ENCODE data around the gene SNX9.

The SNX9 gene

DNA sequence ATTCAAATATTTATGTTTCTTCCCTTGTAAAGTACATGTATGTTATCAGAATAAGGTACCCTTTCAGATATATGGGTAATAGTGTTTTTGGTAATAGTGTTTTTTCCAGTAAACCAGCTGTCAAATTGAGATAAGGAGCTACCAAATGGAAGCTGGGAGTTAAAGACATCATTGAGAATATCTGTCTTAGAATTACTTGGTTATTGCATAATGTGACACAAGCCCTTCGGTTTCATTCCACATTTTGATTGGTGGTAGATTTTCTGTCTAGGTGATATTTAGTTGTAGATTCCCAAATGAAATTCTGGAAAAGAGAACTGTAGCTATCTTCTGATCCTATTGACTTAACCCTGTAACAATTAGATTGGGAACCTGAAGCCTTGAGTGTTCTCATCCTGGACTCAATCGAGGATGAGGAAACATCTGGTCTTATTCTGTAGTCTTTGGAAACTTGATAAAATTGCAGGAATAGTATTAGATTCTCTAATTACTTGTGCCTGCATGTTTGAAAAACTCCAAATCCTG lies 83.6 kb downstream of the SNX9 start:
- no peak for DNase-seq (ENCODE audit: low spot score in 2 of 2)
- no peaks in the 10 kb centered on the region for H3K9me3 ChIP-seq
- H3K36me3 ChIP-seq (replicated peaks): peaks cover 11% of the 10 kb centered on the region; the same call in 1 of the 2 replicates
- no peaks in the 10 kb centered on the region for H3K4me1 ChIP-seq
- H3K4me3 ChIP-seq: no peak overlapping the region
- H3K27me3 ChIP-seq (ENCODE audit: low read depth): no peaks in the 10 kb centered on the region
- in situ Hi-C loops (cut with MboI; ENCODE audit: low sequenced_read_pairs): no loop called here

DNA sequence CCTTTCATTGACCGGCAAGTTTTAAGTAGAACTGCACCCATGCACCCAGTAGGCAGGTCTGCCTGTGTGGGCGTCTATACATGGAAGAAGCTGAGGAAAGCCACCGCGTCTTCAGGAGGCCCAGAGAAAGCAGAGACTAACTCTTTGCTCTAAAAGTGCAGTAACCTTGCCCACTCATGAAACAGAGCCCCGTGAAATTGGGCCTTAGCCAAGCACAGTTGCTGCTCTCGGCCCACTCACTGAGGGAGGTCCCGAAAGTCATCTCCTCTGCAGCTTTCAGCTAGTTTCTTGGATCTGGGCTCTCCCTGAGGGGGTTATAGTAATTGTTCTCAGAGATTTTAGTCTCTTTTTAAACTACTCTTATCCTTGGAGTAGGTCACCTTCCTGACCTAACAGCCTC lies 84.6 kb downstream of the SNX9 start:
- Histone ChIP-seq H3K36me3 (replicated peaks) (peaks cover 11% of the 10 kb centered on the region; the same call in 1 of the 2 replicates), H3K4me1 (no peaks in the 10 kb centered on the region), H3K4me3 (no peak overlapping the region), H3K9me3 (no peaks in the 10 kb centered on the region), H3K27me3 (ENCODE audit: low read depth) (no peaks in the 10 kb centered on the region)
- in situ Hi-C loops (cut with MboI; ENCODE audit: low sequenced_read_pairs): no loop called here
- DNase-seq (ENCODE audit: low spot score in 2 of 2): no peak

DNA sequence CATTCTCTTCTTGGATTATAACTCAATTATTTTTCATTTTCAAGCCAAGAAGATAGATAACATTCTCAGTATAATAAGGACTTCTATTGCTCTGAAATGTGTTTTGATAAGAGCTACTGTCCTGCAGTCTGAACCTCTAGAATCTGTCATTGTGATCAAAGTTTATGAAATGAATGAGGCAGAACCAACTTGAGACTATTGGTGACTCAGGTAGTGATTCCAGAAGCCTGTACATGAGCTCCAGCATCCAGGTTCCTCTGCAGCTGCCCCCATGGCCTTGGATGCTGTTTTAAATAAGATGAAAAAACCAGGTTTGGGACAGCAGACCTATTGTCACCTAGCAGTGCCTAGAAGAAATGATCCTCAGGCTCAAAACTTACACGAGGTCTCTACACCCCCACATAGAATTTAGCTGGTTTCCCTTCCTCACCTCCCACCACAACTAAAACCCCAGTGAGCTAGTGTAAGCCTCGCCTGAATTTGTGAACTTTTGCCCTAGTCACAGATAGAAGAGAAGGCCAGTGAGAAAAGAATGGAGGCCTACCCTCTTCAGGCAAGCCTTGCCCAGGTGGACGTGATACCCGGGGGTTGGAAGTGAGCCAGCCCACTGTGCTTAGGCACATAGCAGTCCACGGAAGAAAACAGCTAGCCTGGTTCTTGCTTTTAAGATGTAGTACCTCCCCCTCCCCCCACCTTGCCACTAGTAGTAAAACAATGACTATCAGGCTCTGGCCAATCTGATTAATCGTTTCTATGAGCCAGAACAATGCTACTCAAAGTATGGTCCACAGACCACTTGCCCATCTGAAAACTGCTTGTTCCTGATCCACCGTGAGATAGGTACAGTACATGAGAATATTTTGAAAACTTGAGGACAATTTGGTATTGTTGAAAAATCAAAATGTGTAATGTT lies 85.6 kb downstream of the SNX9 start:
- H3K27me3 ChIP-seq (ENCODE audit: low read depth): no peaks in the 10 kb centered on the region
- peaks cover 11% of the 10 kb centered on the region; the same call in 1 of the 2 replicates for H3K36me3 ChIP-seq (replicated peaks)
- no peaks in the 10 kb centered on the region for H3K4me1 ChIP-seq
- in situ Hi-C loops (cut with MboI; ENCODE audit: low sequenced_read_pairs): no loop called here
- DNase-seq (ENCODE audit: low spot score in 2 of 2): no peak
- H3K4me3 ChIP-seq: no peak overlapping the region
- no peaks in the 10 kb centered on the region for H3K9me3 ChIP-seq

DNA sequence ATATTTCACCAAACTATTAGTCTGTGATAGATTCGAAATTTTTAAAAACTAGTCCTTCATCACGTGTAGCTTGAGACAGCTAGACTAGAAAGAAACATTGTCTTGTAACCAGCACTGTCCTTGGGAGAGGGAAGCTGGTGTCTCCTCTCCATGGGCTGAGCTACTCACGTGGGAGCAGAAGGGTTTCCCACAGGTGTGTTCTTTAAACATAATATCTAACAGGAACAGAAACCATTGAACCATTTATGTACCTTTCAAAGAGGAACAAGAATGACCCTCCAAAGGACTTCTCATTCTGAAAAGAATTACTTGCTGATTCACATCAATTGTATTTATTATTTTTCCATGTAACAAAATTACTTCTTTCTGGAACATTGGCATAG lies 86.2 kb downstream of the SNX9 start:
- Histone ChIP-seq H3K36me3 (replicated peaks) (peaks cover 11% of the 10 kb centered on the region; the same call in 1 of the 2 replicates), H3K4me1 (no peaks in the 10 kb centered on the region), H3K27me3 (ENCODE audit: low read depth) (no peaks in the 10 kb centered on the region), H3K4me3 (no peak overlapping the region), H3K9me3 (no peaks in the 10 kb centered on the region)
- in situ Hi-C loops (cut with MboI; ENCODE audit: low sequenced_read_pairs): no loop called here
- DNase-seq (ENCODE audit: low spot score in 2 of 2): no peak

DNA sequence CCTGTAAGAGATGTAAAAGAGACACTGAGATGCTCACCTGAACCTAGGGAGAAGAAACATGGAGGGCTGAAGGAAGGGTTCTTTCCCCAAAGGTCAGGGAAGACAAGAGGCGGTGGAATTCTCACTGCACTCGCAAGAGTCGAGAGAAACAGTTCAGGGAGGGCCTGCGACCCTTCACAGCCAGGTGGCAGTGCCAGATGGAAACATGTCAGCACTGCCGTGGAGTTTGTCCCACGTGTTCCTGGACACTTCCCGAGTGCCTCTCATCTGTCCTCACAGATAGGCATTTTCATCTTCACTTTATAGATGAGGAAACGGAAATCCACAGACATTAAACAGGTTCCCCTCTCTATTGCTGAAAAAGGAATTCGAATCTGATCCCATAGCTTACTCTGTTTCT lies 88.2 kb downstream of the SNX9 start:
- Histone ChIP-seq H3K4me3 (no peak overlapping the region), H3K27me3 (ENCODE audit: low read depth) (no peaks in the 10 kb centered on the region), H3K4me1 (no peaks in the 10 kb centered on the region), H3K9me3 (no peaks in the 10 kb centered on the region), H3K36me3 (replicated peaks) (peaks cover 11% of the 10 kb centered on the region; the same call in 1 of the 2 replicates)
- in situ Hi-C loops (cut with MboI; ENCODE audit: low sequenced_read_pairs): no loop called here
- DNase-seq (ENCODE audit: low spot score in 2 of 2): no peak

DNA sequence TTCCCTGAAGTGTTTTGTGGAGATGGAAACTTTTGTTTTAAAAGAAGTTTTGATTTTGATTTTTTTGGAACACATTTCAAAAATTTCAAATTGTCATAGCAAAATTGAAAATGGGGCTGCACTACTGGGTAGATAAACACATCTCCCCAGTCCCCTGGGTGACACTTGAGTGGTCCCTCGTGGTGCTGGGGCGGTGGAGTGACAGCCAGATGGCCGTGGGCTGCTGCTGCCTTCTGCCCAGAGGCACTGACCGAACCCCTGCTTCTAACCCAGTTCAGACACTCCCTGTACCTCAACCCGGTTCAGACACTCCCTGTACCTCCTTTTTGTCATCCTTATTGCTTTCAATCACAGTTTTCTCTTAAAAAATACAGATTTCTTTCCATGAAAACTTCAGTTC lies 88.7 kb downstream of the SNX9 start:
- in situ Hi-C loops (cut with MboI; ENCODE audit: low sequenced_read_pairs): no loop called here
- DNase-seq (ENCODE audit: low spot score in 2 of 2): no peak
- no peaks in the 10 kb centered on the region for H3K4me1 ChIP-seq
- H3K4me3 ChIP-seq: no peak overlapping the region
- peaks cover 9% of the 10 kb centered on the region; the same call in 1 of the 2 replicates for H3K36me3 ChIP-seq (replicated peaks)
- H3K9me3 ChIP-seq: no peaks in the 10 kb centered on the region
- H3K27me3 ChIP-seq (ENCODE audit: low read depth): no peaks in the 10 kb centered on the region

DNA sequence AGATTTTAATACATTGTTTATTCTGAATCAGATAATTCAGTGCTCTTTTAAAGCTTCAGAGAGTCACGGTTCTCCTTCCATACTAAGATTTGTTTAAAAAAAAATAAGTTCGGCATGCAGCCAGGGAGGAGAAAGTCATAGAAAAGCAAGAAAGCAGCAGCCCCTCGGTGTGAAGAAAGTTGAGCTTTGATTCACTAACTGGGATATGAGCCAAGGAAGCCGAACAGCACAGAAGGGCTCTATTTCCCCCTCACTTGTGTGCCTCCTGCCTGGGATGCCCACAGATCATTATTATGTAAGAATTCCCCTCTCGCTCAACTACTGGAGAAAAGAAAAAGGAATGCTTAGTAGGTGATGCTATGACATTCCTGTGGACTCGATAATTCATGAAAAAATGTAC lies 89.3 kb downstream of the SNX9 start:
- DNase-seq (ENCODE audit: low spot score in 2 of 2): no peak
- in situ Hi-C loops (cut with MboI; ENCODE audit: low sequenced_read_pairs): no loop called here

DNA sequence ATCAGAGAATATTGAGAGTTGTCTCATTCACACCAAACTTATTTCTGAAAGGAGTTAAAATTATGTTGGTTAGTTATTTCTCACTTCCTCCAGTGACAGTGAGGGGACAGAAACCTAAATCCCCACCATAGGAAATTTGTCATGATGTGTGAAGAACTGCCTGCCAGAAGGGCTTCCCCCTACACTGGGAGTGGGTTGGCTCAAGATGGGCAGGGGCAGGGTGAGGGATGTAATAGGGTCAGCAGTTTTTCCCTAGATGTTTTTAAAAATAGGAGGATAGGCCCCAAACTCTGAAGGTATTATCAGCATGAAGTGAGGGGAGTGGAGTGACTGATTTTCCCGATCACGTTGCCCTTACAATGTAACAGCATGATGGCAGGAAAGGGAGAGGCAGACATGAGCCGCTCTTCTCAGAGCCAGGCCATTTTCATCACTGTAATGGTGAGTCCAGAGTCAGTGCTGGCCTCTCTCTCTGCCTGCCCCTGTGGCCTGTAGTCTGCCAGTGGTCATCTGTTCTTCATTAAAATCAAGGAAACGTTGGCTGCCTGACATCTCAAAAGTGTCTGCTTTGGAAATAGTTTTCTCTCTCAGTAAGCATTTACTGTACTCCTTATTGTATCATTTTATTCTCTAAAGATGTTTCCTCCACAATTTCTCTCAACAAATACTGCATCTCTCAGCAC lies 98.8 kb downstream of the SNX9 start:
- Histone ChIP-seq H3K36me3 (replicated peaks) (peaks cover 7% of the 10 kb centered on the region; the same call in 1 of the 2 replicates), H3K4me1 (no peaks in the 10 kb centered on the region), H3K4me3 (no peak overlapping the region), H3K9me3 (no peaks in the 10 kb centered on the region), H3K27me3 (ENCODE audit: low read depth) (no peaks in the 10 kb centered on the region)
- in situ Hi-C loops (cut with MboI; ENCODE audit: low sequenced_read_pairs): no loop called here
- no peak for DNase-seq (ENCODE audit: low spot score in 2 of 2)

More for the DNA sequence above, 89.3 kb downstream of the SNX9 start:
- Histone ChIP-seq H3K4me1 (no peaks in the 10 kb centered on the region), H3K36me3 (replicated peaks) (peaks cover 7% of the 10 kb centered on the region; the same call in 1 of the 2 replicates), H3K27me3 (ENCODE audit: low read depth) (no peaks in the 10 kb centered on the region), H3K9me3 (no peaks in the 10 kb centered on the region), H3K4me3 (no peak overlapping the region)

DNA sequence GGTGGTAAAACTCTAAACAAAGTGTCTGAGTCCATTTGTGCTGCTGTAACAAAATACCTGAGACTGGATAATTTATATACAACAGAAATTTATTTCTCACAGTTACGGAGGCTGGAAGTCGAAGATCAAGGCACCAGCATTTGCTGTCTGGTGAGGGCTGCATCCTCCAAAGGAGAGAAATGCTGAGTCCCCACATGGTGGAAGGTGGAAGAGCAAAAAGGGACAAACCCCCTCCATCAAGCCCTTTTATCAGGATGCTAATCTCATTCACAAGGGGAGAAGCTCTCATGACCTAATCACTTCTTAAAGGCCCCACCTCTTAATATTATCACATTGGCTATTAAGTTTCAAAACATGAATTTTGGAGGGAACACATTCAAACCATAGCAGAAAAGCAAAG lies 102.7 kb downstream of the SNX9 start:
- DNase-seq (ENCODE audit: low spot score in 2 of 2): no peak
- no peaks in the 10 kb centered on the region for H3K27me3 ChIP-seq (ENCODE audit: low read depth)
- H3K9me3 ChIP-seq: no peaks in the 10 kb centered on the region
- in situ Hi-C loops (cut with MboI; ENCODE audit: low sequenced_read_pairs): no loop called here
- peaks cover 2% of the 10 kb centered on the region; the same call in 1 of the 2 replicates for H3K4me1 ChIP-seq
- H3K4me3 ChIP-seq: no peak overlapping the region
- H3K36me3 ChIP-seq (replicated peaks): peaks cover 3% of the 10 kb centered on the region; the same call in 1 of the 2 replicates

DNA sequence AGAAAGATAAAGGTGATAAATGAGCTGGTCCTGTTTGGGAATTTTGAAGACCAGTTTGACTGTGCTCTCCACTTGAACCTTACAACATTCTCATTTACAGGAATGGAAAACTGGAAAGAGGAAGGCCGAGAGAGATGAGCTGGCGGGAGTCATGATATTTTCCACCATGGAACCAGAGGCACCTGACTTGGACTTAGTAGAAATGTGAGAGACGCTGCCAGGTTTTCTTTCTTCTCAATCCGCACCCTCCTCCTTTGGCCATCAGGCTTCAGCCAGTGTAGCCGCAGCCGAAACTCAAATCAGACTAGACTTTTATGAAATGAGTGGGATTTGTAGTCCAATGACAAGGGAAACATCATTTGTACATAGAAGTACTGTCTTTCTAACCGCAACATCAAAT lies 104.0 kb downstream of the SNX9 start:
- no peak for DNase-seq (ENCODE audit: low spot score in 2 of 2)
- Histone ChIP-seq H3K4me3 (no peak overlapping the region), H3K27me3 (ENCODE audit: low read depth) (no peaks in the 10 kb centered on the region), H3K4me1 (peaks cover 8% of the 10 kb centered on the region; the same call in 1 of the 2 replicates), H3K9me3 (no peaks in the 10 kb centered on the region), H3K36me3 (replicated peaks) (peaks cover 6% of the 10 kb centered on the region)
- in situ Hi-C loops (cut with MboI; ENCODE audit: low sequenced_read_pairs): no loop called here

DNA sequence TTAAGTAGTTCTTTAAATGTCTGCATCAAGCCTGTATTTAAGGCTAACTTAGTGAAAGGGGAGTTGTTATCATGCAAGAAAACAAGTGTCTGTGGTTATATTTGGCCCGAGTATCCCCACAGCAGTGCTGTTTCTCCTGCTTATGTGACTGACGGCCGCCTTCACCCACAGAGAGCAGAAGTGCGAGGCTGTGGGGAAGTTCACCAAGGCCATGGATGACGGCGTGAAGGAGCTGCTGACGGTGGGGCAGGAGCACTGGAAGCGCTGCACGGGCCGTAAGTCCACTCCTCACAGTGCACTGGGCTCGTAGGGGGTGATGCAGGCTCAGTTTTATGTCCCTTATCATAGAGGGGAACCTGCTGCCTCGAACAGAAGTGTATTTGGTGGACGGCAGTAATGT lies 105.4 kb downstream of the SNX9 start:
- Histone ChIP-seq H3K4me3 (no peak overlapping the region), H3K4me1 (peaks cover 8% of the 10 kb centered on the region; the same call in 1 of the 2 replicates), H3K27me3 (ENCODE audit: low read depth) (no peaks in the 10 kb centered on the region), H3K9me3 (no peaks in the 10 kb centered on the region), H3K36me3 (replicated peaks) (peaks cover 7% of the 10 kb centered on the region)
- DNase-seq (ENCODE audit: low spot score in 2 of 2): no peak
- in situ Hi-C loops (cut with MboI; ENCODE audit: low sequenced_read_pairs): no loop called here

DNA sequence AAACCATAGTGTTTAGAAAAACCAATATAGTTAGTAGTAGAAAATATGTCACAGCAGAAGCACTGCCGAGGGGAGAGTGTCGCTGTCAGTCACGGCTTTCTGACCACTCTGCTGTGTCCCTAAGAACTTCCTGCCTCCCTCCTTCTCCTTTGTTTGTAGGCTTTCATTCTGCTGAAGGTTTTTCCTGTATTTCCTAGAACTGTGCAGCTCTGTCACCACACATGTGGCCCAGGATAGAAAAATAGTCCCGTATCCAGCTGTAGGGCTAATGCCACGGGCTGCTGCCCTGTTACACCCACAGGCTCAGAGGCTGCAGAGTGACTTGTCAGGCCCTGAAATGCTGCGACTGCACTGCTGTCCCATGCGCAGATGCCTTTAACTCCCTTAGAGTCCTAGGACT lies 106.0 kb downstream of the SNX9 start:
- Histone ChIP-seq H3K4me1 (peaks cover 8% of the 10 kb centered on the region; the same call in 1 of the 2 replicates), H3K9me3 (no peaks in the 10 kb centered on the region), H3K36me3 (replicated peaks) (peaks cover 7% of the 10 kb centered on the region), H3K4me3 (no peak overlapping the region), H3K27me3 (ENCODE audit: low read depth) (no peaks in the 10 kb centered on the region)
- no peak for DNase-seq (ENCODE audit: low spot score in 2 of 2)
- in situ Hi-C loops (cut with MboI; ENCODE audit: low sequenced_read_pairs): no loop called here

DNA sequence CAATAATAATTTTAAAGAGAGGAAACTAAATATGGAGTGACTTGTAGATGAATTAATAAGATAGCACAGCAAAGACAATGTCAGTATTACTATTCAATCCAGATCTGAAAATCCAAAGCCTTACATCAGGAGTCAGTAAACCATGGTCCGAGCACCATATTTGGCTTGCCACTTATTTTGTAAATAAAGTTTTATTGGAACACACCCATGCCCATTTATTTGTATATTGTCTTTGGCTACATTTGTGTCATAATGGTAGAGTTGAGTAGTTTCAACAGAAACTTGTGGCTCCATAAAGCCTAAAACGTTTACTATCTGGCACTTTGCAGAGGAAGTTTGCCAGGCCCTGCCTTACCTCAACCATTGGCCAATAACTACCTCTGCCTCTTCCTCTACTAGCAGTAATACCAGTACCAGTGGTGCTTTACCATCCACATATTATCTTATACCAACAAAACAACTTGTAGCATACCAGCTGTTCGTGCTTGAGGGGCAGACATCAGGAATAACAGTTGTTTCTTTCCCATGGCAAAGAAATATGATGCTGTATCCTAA lies 106.8 kb downstream of the SNX9 start:
- Histone ChIP-seq H3K36me3 (replicated peaks) (peaks cover 7% of the 10 kb centered on the region), H3K9me3 (no peaks in the 10 kb centered on the region), H3K4me1 (peaks cover 8% of the 10 kb centered on the region; the same call in 1 of the 2 replicates), H3K4me3 (no peak overlapping the region), H3K27me3 (ENCODE audit: low read depth) (no peaks in the 10 kb centered on the region)
- in situ Hi-C loops (cut with MboI; ENCODE audit: low sequenced_read_pairs): no loop called here
- DNase-seq (ENCODE audit: low spot score in 2 of 2): no peak

Measured in HAP-1 (cell line).